Measurements from ENCODE around the gene KRT9.

GRCh38 chr17:41583137-41584127 is 11.6 kb upstream of the KRT9 start:
- TF ChIP-seq CTCF (IDR thresholded peaks at IDR 0.05) = peak in 3 of 6 experiments; percentile 15 to 60 (median 38)
- no peak for TF ChIP-seq POLR2A (IDR thresholded peaks at IDR 0.05)

Data from esophagus squamous epithelium (tissue), 4 donors.